T47D (cell line): ENCODE data around the gene LRRC59.

Source experiments
- DNase-seq, 2 experiments: peaks; one replicate each; pipeline versions ENCODE4 v3.0.0 to v3.0.0-alpha.2; 2011 to 2012; ENCODE audit warnings: low read depth in 1 of 2, low spot score in 1 of 2
- JUND ChIP-seq: IDR thresholded peaks from 2 replicates; pipeline ENCODE4 v1.6.1; 2012; ENCODE audit warnings: low read depth
- in situ Hi-C: cut with HindIII; loops from 2 replicates; pipeline ENCODE4 v1.10.0; 2016; ENCODE audit warnings: low sequenced_read_pairs, low pct_unique_long_range_greater_than_20kb

LRRC59 gene

DNA sequence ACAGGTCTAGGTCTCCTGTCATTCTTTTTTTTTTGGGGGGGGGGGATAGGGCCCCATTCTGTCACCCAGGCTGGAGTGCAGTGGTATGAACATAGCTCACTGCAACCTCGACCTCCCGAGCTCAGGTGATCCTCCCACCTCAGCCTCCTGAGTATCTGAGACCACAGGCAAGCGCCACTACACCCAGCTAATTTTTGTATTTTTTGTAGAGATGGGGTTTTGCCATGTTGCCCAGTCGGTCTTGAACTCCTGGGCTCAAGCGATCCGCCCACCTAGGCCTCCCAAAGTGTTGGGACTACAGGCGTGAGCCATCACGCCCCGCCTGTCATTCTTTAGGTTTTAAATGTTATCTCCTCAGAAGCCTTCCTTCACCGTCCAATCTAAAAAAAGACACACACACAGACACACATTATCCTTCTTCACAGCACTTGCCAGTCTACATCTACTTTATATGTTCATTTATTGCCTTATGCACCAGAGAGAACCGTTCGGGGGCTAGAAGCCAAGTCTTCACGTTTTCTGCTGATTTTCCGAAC is 25.0 kb downstream of the LRRC59 start:
- DNase-seq = no peak
- in situ Hi-C loops = no loop called here
- no peak for TF ChIP-seq JUND

DNA sequence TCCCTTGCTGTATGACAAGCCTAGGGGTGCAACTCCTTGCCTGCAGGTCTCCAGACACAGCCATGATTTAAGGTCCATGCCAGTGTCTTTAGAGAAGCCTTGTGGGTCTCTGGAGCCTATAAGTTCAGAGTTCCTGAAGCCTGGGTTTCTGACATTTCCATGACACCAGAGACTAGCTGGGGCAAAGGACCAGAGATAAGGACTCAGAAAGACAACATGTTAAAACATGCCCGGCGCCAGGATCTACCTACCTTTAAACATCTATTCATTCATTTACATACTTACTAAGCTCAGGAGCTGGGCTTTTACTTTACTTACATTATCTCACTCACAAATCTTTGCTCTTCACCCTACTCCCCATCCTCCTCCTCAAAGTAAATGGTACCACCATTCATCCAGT is 25.8 kb downstream of the LRRC59 start:
- no peak for TF ChIP-seq JUND
- no peak for DNase-seq
- in situ Hi-C loops = no loop called here

DNA sequence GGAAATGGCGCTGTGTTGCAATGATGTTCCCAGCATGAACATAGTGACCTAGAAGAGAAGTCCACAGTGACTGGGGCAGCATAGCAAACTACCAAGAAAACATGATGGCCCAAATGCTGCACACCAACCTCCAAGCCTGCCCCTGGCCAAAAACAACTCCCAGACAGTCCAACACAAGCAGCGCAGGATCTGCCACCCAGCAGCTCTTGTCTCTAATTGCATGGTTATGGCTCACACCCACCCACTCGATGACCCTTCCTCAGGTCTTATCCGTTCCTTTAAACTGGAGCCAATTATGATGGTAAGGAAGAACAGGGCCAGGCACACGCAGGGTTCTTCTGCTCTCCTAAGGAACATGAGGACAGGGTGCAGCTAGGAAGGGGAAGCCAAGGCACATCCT is 27.3 kb downstream of the LRRC59 start:
- DNase-seq = no peak
- TF ChIP-seq JUND = no peak
- in situ Hi-C loops = no loop called here

DNA sequence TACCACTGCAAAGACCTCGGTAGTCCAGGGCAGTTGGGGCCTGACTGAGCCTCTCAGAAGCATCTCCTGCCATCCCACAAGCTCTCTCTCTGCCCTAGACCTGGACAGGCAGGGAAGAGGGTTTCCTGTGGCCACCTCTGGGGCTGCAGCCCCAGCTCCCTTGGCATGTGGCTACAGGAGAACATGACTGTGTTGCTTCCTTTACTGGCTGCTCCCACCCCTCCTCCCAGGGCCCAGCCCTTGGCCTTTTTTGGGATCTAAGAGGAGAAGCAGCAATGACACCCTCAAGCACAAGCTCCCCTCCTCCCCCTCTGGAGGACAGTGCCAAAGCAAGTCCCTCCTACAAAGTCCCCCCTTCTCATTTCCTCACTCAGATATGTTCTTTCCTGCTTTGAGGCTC is 29.9 kb downstream of the LRRC59 start:
- in situ Hi-C loops = no loop called here
- no peak for TF ChIP-seq JUND
- no peak for DNase-seq

DNA sequence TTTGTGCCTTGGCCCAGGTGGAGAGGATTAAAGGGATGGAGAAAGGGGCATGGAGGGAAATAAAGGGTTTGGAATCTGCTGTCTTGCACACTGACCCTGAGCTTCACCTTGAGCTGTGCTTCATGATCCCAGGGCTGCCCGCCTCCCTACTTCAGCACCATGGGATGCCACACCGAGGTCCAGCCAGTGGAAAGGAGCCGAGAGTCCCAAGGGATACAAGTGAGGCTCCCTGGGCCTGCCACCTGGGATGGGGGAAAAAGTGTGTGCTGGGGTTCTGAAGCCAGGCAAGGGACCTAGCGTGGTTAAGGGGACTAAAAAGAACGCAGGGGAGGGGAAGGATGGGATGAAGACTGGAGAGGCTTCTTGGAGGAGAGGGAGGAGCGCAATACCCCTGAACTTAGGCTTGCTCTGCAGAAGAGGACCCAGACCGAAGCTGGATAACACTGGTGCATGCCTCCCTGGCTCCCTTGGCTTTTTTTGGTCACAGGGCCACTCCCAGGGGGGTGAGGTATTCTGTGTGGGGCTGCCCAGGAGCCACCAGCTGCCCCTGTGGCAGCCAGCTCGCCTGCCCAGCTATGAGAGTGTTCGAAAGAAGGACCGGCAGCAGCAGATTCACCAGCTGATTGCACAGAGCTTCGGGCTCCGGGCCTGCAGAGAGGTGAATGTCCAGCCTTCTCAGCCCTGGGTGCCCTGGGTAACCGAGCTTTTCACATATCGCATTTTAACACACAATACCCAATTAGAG is 31.5 kb downstream of the LRRC59 start:
- DNase-seq = no peak

DNA sequence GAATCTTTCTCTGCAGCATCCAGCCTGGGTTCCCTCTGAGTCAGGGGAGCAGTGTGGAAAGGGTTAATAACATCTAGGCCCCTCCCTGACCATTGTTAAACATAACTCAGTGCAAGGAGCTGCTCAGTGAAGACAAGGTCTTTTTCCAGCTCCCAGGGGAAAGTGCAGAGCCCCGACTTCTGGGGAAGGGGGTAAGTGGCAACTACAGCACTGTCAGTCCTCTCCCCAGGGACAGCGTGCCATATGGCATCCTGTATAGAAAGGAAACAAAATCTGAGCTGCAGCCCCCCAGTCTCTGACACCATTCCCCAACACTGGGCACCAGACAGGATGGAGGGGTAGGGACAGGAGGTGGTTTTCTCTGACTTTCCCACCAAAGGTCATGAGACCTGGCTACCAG is 32.2 kb downstream of the LRRC59 start:
- TF ChIP-seq JUND = no peak
- DNase-seq = no peak
- in situ Hi-C loops = no loop called here

More for the DNA sequence above, 31.5 kb downstream of the LRRC59 start:
- no peak for TF ChIP-seq JUND
- in situ Hi-C loops = no loop called here

DNA sequence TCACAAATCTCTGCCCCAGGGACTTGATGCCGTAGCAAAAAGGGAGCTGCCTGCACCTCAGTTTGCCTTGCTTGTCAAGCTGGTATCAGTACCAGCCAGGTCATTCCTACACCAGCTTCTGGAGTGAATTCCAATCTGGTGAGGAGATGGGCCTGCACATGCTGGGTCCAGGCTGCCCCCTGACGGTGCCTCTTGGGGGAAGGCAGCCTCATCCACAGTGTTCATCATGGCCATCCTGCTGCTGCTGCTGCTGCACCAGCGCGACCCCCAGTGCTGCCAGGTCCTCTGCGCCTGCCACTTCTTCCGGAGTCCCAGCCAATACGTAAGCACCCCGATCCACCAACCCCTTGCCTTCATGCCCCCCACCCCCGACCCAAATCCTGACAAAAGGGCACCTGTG is 32.6 kb downstream of the LRRC59 start:
- DNase-seq = no peak
- no peak for TF ChIP-seq JUND
- in situ Hi-C loops = no loop called here

DNA sequence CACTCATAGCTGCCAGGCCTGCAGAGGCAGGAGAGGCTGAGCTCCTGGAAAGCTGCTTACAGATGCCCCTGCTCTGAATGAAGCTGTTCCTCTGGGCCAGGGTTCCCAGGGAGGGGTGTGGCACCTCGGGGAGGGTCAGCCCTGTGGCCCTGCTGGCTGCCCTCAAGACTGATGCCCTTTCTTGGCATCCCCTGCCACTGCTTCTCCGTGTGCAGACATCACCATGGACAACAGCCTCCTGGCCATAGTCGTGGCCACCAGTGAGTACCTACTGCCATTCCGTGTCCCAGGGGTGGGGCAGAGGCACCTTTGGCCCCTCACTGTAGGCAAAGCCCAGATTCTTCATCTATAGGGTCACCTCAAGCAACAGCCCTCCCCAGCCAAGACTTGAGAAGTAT is 33.3 kb downstream of the LRRC59 start:
- in situ Hi-C loops = no loop called here
- TF ChIP-seq JUND = no peak
- no peak for DNase-seq

DNA sequence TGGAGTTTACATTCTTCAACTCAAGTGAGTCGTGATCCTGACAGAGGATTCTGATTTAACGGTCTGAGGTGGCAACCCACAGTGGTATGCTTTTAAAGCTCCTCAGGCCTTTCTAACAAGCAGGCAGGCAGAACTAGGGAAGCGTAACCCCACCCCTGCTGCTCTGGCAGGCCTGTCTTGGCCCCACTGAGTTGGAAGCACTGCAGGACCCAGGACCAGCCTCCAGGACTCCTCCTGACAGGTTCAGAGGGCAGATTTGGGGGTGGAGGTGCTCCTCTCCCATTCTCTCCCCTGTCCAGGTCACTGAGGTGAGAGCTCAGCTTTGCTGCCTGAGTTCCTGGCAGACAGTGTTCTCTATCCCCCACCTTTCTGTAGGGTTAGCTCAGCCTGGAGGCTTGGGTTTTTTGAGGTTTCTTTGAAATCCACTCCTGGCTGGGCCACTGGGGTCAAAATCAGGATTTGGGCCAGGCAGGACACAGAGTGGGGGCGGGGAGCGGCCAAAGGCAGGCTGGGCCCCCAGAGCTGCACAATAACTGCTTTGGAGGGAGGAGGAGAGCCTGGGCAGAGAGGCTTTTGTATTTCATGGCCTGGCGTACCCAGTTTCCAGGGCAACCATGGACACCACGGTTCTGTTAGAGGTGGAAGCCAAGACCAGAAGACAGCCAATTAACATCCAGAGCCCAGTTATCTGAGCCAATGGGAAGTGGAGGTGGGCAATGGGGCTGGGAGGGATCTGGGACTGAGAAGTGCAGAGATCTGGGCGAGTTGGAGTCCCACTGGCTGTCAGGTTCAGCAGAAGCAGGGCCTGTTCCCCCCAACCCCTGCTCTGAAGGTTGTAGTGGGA is 33.9 kb downstream of the LRRC59 start:
- in situ Hi-C loops = no loop called here
- DNase-seq = no peak
- no peak for TF ChIP-seq JUND

DNA sequence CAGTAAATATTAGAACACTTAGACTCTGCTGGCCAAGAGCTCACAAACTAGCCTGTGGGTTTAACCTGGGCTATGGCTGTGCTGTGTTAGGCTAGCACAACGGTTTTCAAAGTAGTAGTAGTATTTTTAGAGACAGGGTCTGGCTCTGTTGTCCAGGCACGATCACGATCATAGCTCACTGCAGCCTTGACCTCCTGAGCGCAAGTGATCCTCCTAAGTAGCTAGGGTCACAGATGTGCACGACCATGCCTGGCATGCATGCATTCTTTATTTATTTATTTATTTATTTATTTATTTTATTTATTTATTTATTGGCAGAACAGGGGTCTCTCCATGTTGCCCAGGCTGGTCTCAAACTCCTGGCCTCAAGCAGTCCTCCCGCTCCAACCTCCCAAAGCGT is 34.7 kb downstream of the LRRC59 start:
- in situ Hi-C loops = no loop called here
- no peak for TF ChIP-seq JUND
- DNase-seq = no peak

DNA sequence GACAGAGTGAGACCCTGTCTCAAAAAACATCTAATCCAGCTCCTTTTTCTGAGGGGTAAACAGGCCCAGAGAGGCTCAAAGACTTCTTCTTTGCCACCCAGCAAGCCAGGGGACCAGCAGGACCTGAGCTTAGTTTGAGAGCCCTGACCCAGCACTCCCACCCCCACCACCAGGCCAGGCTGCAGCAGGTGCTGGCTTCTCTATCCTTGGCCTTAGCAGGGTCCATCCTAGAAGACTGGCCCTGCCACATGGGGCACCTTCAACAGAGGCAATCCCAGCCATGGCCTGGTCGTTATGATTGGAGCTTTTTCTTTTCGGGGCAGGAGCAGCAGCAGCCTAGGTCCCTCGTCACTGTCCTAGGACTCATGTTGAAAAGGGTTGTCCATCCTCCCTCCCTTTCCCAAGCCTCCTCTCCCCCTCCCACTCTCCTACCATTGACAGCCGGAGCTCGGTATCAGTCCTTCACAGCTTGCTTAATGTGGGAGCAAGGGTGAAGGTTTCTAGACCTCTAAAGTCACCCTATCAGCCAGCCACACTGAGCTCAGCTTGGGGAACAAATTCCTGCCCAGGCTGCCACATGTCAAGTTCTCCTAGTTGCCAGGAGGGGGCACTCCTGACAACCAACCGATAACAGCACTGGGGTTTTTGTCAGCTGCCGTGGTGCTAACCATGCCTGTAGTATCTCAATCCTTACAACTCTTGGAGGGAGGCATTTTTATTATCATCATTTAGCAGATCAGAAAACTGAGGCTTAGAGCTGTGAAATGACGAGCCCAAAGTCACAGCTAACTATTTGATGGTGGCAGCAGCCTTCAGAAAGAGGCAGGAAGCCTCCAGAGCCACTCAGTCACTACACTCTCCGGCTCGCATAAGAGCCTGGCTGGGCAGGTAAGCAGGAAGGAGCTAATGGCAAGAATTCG is 35.5 kb downstream of the LRRC59 start:
- no peak for TF ChIP-seq JUND
- DNase-seq = peak; percentile 66 to 70
- in situ Hi-C loops = no loop called here

DNA sequence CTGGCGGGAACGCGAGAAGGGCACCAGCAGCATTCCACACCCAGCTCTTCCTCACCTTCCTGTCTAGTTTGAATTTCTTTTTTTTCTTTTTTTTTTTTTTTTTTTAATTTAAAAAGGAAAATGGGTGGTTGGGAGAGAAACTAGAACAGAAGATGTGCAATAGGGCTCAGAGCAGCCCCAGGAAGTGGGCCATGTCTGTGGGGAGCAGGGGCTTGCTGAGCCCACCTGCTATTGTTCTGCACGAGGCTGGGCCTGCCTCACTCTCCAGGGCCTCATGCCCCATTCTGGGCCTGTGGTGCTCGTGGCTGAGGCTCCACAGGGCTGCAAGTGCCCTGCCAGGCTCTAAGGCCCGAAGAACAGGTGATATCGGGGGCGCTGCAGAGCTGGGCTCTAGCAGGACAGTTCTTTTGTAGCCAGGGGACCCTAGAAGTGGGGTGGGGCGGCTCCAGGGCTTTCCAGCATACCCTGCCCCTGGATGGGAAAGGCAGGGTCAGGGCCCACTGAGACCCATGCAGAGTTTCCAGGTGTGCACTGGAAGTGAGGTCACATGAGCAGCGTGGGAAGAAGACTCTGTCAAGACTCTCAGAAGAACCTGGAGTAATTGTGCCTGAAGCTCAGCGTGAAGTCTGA is 36.7 kb downstream of the LRRC59 start:
- in situ Hi-C loops = no loop called here
- TF ChIP-seq JUND = no peak
- DNase-seq = no peak
